ENCODE data around the gene CCDC127. TPM values are rescaled to one million over a fixed set of nuclear protein-coding genes. Genes with fewer than 3 reads are reported as not detected.

Gene CCDC127
- total RNA-seq, 2 donors from 2014 or later, result 3.5 to 5.3 TPM

DNA sequence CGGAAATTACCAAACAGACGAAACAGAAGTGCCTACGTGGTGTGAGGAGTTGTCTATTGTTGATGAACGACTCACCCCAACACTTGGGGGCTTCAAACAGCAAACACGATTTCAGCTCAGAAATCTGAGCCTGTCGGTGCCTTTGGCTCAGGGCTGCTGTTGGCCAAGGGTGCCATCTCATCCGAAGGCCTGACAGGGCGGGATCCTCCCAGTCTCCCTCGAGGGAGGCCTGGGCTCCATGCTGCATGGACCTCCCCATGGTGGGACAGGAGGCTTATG is 25.3 kb downstream of the CCDC127 start:
- peaks cover 8% of the 10 kb centered on the region for H3K27me3 ChIP-seq
- H3K36me3 ChIP-seq, result no peaks in the 10 kb centered on the region
- H3K9me3 ChIP-seq, result no peaks in the 10 kb centered on the region
- H3K4me3 ChIP-seq, result no peak overlapping the region
- H3K4me1 ChIP-seq, result no peaks in the 10 kb centered on the region
- TF ChIP-seq, protein P1, sequence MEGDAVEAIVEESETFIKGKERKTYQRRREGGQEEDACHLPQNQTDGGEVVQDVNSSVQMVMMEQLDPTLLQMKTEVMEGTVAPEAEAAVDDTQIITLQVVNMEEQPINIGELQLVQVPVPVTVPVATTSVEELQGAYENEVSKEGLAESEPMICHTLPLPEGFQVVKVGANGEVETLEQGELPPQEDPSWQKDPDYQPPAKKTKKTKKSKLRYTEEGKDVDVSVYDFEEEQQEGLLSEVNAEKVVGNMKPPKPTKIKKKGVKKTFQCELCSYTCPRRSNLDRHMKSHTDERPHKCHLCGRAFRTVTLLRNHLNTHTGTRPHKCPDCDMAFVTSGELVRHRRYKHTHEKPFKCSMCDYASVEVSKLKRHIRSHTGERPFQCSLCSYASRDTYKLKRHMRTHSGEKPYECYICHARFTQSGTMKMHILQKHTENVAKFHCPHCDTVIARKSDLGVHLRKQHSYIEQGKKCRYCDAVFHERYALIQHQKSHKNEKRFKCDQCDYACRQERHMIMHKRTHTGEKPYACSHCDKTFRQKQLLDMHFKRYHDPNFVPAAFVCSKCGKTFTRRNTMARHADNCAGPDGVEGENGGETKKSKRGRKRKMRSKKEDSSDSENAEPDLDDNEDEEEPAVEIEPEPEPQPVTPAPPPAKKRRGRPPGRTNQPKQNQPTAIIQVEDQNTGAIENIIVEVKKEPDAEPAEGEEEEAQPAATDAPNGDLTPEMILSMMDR (IDR thresholded peaks at IDR 0.05), result no peak
- H3K9ac ChIP-seq (ENCODE audit: low read depth in 2 of 2, low read length in 2 of 2), result no peak overlapping the region
- no peak for DNase-seq
- no peak overlapping the region for H3K27ac ChIP-seq
- intact Hi-C loops (cut with DNase I), result no loop called here

DNA sequence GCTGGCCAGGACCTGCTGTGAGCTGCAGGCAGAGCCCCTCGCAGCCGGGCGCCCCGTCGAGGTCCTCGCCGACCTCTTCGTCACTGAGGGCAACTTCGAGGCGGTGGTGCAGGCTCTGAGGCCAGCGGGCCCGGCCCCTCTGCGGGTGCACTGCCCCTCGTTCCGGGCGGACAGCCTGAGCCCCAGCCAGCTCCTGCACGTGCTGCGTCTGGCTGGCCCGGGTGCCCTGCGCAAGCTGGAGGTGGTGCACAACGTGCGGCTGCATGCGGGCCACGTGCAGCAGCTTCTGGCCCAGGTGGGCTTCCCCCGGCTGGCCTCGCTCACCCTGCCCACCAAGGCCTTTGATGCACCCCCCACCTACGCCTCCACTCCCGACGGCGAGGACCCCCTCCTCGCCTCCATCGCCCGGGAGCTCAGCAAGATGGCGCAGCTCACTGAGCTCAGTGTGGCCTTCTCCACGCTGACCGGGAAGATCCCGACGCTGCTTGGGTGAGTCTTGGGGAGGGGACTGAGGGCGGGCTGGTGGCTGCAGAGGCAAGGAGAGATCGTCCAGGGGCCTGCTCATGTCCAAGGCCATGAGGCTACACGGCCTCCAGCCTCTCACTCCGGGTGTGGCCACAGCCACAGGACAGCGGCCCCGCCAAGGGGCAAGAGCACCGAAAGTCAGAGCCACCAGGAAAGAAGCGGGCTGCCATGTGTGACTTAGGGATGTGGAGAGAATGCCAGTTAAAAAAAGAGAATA is 25.8 kb downstream of the CCDC127 start:
- Histone ChIP-seq H3K36me3 (no peaks in the 10 kb centered on the region), H3K27ac (no peak overlapping the region), H3K9ac (ENCODE audit: low read depth in 2 of 2, low read length in 2 of 2) (no peak overlapping the region), H3K27me3 (peaks cover 8% of the 10 kb centered on the region), H3K9me3 (no peaks in the 10 kb centered on the region), H3K4me1 (no peaks in the 10 kb centered on the region), H3K4me3 (no peak overlapping the region)
- intact Hi-C loops (cut with DNase I), result no loop called here
- TF ChIP-seq, protein P1 (IDR thresholded peaks at IDR 0.05), result no peak
- no peak for DNase-seq

DNA sequence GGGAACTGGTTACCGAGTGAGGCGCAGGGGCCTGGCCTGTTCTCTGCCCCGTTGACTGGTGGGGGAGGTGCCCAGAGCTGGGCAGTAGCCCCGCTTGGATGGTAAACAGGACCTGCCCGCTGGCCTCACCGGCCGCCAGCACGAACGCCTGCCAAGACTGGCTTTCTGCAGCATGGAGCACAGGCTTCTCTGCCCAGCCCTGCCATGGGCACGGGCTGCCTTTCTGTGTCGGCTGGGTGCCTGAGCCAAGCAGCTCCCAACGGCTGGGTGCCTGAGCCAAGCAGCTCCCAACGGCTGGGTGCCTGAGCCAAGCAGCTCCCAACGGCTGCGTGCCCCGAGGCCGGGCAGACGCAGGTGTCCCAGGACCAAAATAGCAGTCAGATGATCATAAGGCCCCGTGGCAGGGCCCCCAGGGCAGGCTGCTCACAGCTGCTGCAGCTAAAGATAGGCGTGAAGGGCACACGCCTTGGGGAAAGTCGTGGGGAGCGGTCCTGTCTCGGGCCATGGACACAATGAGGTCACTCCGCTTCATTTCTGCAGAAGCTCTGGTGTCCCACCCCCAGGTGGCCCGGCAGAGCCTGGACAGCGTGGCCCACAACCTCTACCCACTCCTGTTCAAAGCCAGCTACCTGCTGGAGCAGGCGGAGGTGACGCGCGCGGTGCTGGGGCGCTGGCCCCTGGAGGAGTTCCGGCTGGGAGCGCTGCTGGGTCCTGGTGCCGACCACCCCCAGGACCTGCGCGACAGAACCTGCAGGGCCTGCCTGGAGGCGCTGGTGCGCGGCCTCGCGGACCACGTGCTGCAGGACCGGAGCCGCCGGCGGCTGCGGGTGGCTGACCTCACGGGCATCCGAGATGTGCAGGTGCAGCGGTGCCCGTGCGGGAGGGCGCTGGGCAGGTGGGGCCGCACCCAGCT is 26.7 kb downstream of the CCDC127 start, which contains the start of gene LRRC14B:
TSS of gene LRRC14B (plus strand) at position 460 of the 913 bp plus-strand sequence. CDS start at position 504, 44 bp downstream.
- no peak for DNase-seq
- Histone ChIP-seq H3K36me3 (no peaks in the 10 kb centered on the region), H3K27ac (no peak within 1 kb of the TSS), H3K4me1 (no peaks in the 10 kb centered on the region), H3K9me3 (no peaks in the 10 kb centered on the region), H3K27me3 (peaks cover 8% of the 10 kb centered on the region), H3K9ac (ENCODE audit: low read depth in 2 of 2, low read length in 2 of 2) (no peak within 1 kb of the TSS), H3K4me3 (no peak within 1 kb of the TSS)
- intact Hi-C loops (cut with DNase I), result no loop called here
- TF ChIP-seq, protein P1 (IDR thresholded peaks at IDR 0.05), result no peak

DNA sequence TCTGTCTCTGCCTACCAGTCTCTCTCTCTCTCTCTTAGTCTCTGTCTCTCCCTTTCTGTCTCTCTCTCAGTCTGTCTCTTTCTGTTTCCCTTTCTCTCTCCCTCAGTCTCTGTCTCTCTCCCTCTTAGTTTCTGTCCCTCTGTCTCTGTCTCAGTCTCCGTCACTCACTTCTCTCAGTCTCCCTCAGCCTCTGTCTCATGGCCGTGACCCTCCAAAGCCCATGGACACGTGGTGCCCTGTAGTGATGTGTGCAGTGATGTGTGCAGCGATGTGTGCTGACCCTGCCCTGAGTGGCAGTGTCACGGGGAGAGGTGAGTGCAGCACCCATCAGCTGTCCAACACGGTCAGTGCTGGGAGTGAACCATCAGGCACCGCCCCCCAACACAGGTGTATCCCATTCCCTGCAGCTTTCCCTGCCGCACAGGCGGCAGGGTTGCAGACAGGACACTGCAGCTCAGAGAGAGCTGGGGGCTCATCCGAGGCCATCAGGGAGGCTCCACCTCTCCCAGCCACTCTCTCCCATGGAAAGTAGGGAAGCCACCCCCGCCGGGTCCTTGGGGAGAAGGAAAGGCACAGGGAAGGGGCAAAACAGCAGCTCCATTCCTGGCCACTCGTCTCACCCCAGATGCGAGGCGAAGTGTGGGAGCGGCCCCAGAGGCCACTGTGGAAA is 27.5 kb downstream of the CCDC127 start:
- Histone ChIP-seq H3K4me3 (no peak overlapping the region), H3K4me1 (no peaks in the 10 kb centered on the region)

DNA sequence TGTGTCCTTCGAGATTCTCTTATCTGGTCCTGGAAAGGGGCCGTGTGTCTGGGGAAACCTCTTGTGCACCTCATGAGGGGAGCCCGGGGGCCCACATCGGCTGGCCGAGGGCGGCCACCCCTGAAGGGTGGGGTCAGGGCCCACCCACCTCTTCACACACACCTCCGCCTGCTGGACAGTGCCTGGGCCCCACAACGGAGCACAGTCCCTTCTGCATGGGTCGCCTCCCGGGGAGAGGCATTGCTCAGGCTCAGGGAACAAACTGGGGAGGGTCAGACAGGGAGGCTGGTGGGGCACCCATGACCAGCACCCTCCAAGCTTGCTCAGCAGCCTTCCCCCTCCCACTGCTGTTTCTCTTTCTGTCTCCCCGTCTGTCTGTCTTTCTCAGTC is 28.0 kb downstream of the CCDC127 start:
- H3K9me3 ChIP-seq, result no peaks in the 10 kb centered on the region
- H3K27ac ChIP-seq, result no peak overlapping the region
- TF ChIP-seq, protein P1 (IDR thresholded peaks at IDR 0.05), result no peak
- peaks cover 8% of the 10 kb centered on the region for H3K27me3 ChIP-seq
- no peaks in the 10 kb centered on the region for H3K36me3 ChIP-seq
- H3K9ac ChIP-seq (ENCODE audit: low read depth in 2 of 2, low read length in 2 of 2), result no peak overlapping the region
- no peak overlapping the region for H3K4me3 ChIP-seq
- H3K4me1 ChIP-seq, result no peaks in the 10 kb centered on the region
- no peak for DNase-seq
- intact Hi-C loops (cut with DNase I), result no loop called here

More for the DNA sequence above, 27.5 kb downstream of the CCDC127 start:
- intact Hi-C loops (cut with DNase I), result no loop called here
- H3K9me3 ChIP-seq, result no peaks in the 10 kb centered on the region
- H3K36me3 ChIP-seq, result no peaks in the 10 kb centered on the region
- DNase-seq, result no peak
- H3K27me3 ChIP-seq, result peaks cover 8% of the 10 kb centered on the region
- TF ChIP-seq, protein P1 (IDR thresholded peaks at IDR 0.05), result no peak
- H3K9ac ChIP-seq (ENCODE audit: low read depth in 2 of 2, low read length in 2 of 2), result no peak overlapping the region
- H3K27ac ChIP-seq, result no peak overlapping the region

Data from colonic mucosa (tissue), 4 donors.